Lower leg skin (tissue), 3 donors: ENCODE measurements around the gene ULK2.

ENCODE experiments used
- CTCF ChIP-seq, 3 donors: fragments of 450-650 bp; IDR thresholded peaks; one replicate each; pipeline ENCODE4 v1.5.1; 2016; ENCODE audit warnings: antibody characterized with exemption in 3 of 3, mild to moderate bottlenecking in 3 of 3, moderate library complexity in 2 of 3
- POLR2A ChIP-seq, 2 donors: fragments of 450-650 bp; IDR thresholded peaks; one replicate each; pipeline ENCODE4 v1.6.1; 2016 to 2017; ENCODE audit warnings: antibody characterized with exemption in 2 of 2, mild to moderate bottlenecking in 1 of 2, moderate library complexity in 1 of 2

GRCh38 chr17:19886116-19886515 is 18.4 kb upstream of the ULK2 start:
- TF ChIP-seq POLR2A (IDR thresholded peaks at IDR 0.05) (no peak), CTCF (IDR thresholded peaks at IDR 0.05) (no peak)
